Colonic mucosa (tissue), 4 donors: ENCODE data around the gene SPAAR. TPM values are rescaled to one million over a fixed set of nuclear protein-coding genes. Genes with fewer than 3 reads are reported as not detected.
"Not testable (repeated sequence)": the region's sequence is repeated elsewhere in the genome, so short reads cannot be mapped to it uniquely, and the experiment has no call there.

Experiments used
- DNase-seq: peaks from one replicate; pipeline ENCODE4 v3.0.0-alpha.2; 2020
- H3K27ac ChIP-seq: fragments of 200-600 bp; one replicate; pipeline ENCODE4 v1.8.0; 2021
- H3K27me3 ChIP-seq: fragments of 200-600 bp; one replicate; pipeline ENCODE4 v1.8.0; 2021
- H3K36me3 ChIP-seq: fragments of 200-600 bp; one replicate; pipeline ENCODE4 v1.8.0; 2021
- H3K4me1 ChIP-seq: fragments of 200-600 bp; one replicate; pipeline ENCODE4 v1.8.0; 2021; ENCODE audit warnings: mild to moderate bottlenecking
- H3K4me3 ChIP-seq: fragments of 200-600 bp; one replicate; pipeline ENCODE4 v1.8.0; 2021
- H3K9ac ChIP-seq, 2 donors: one replicate each; pipeline ENCODE4 v1.7.0; 2013; ENCODE audit warnings: control low read depth in 2 of 2, low read depth in 2 of 2, low read length in 2 of 2
- H3K9me3 ChIP-seq: fragments of 200-600 bp; one replicate; pipeline ENCODE4 v1.8.0; 2021
- CTCF ChIP-seq: fragments of 200-600 bp; IDR thresholded peaks from one replicate; pipeline ENCODE4 v1.8.0; 2022; ENCODE audit warnings: antibody characterized with exemption, mild to moderate bottlenecking
- intact Hi-C: fragments of 100-400 bp; cut with DNase I; formaldehyde crosslinking; loops from one replicate; pipeline ENCODE4 v1.14.1; 2022
- total RNA-seq, 2 donors: library from RNA; stranded (reverse); fragmentation: NEBNext Ultra II Directional in 1 of 2; extraction: Animal tissue kit (Norgen Biotek cat#: 25700) in 1 of 2; gene quantifications; one replicate each; pipeline ENCODE4 v1.2.1, GENCODE V29; 2021
- donor health status: healthy.
- donor health status: DM: no; HTN: no; CAD: no.
- donor health status: DM: no; HTN: no; CAD: no.

The SPAAR gene
- total RNA-seq, 2 donors from 2014 or later, result 1.1 to 2.6 TPM

GRCh38 chr9:35871545-35871944 lies 37.7 kb upstream of the SPAAR start:
- intact Hi-C loops, result no loop called here
- Histone ChIP-seq H3K4me1 (no peaks in the 10 kb centered on the region), H3K27ac (no peak overlapping the region), H3K4me3 (no peak overlapping the region), H3K9ac (no peak overlapping the region), H3K36me3 (no peaks in the 10 kb centered on the region), H3K9me3 (no peaks in the 10 kb centered on the region), H3K27me3 (no peaks in the 10 kb centered on the region)
- TF ChIP-seq CTCF, result no peak
- no peak for DNase-seq

- no peak overlapping the region for H3K27ac ChIP-seq
- no peak for TF ChIP-seq CTCF
- H3K9me3 ChIP-seq, result no peaks in the 10 kb centered on the region
- no peaks in the 10 kb centered on the region for H3K4me1 ChIP-seq
- no peak overlapping the region for H3K9ac ChIP-seq
- no peak overlapping the region for H3K4me3 ChIP-seq
- intact Hi-C loops, result no loop called here
- no peak for DNase-seq
- H3K27me3 ChIP-seq, result no peaks in the 10 kb centered on the region
- no peaks in the 10 kb centered on the region for H3K36me3 ChIP-seq
Observed at GRCh38 chr9:35872505-35872904, 36.8 kb upstream of the SPAAR start.

GRCh38 chr9:35882263-35882848 lies 26.9 kb upstream of the SPAAR start:
- Histone ChIP-seq H3K27me3 (no peaks in the 10 kb centered on the region), H3K4me3 (no peak overlapping the region), H3K27ac (no peak overlapping the region), H3K9me3 (no peaks in the 10 kb centered on the region), H3K4me1 (no peaks in the 10 kb centered on the region), H3K36me3 (no peaks in the 10 kb centered on the region), H3K9ac (no peak overlapping the region)
- peak; percentile 92 for DNase-seq
- TF ChIP-seq CTCF, result peak; percentile 96
- intact Hi-C loops, result loop anchor here (2.0 kb wide), 1 partner anchor 56 kb away; no protein-coding TSS in a partner anchor

- H3K9me3 ChIP-seq, result no peaks in the 10 kb centered on the region
- no peak for TF ChIP-seq CTCF
- H3K9ac ChIP-seq, result no peak overlapping the region
- no peaks in the 10 kb centered on the region for H3K36me3 ChIP-seq
- H3K4me1 ChIP-seq, result no peaks in the 10 kb centered on the region
- no peaks in the 10 kb centered on the region for H3K27me3 ChIP-seq
- no peak for DNase-seq
- no peak overlapping the region for H3K27ac ChIP-seq
- intact Hi-C loops, result loop anchor here (2.0 kb wide), 1 partner anchor 56 kb away; no protein-coding TSS in a partner anchor
- H3K4me3 ChIP-seq, result no peak overlapping the region
Observed at GRCh38 chr9:35882996-35883395, 26.3 kb upstream of the SPAAR start.

- H3K9me3 ChIP-seq, H3K27ac ChIP-seq, DNase-seq, H3K4me3 ChIP-seq, H3K27me3 ChIP-seq, H3K36me3 ChIP-seq, H3K4me1 ChIP-seq, intact Hi-C loops, H3K9ac ChIP-seq: not testable (repeated sequence)
Observed at GRCh38 chr9:35884908-35885307, 24.4 kb upstream of the SPAAR start.

DNA sequence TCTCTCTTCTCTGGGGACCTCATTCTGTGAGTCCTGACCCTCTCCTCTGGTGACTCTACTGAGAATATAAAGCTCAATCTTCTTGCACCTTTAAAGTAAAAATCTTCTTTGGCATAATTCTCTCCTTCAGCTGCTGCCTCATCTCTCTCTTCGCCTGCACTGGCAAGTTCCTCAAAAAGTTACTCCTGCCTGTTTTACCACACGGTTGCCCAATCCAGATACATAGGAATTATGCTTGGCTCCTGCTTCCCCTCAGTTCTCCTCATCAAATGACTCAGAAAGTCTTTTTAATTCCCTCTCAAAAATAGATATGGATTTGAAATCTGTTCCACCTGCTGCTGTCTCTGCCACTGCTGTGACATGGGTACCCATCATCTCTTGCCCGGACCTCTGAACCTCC lies 17.6 kb upstream of the SPAAR start:
- no peak for DNase-seq
- Histone ChIP-seq H3K36me3 (no peaks in the 10 kb centered on the region), H3K4me3 (no peak overlapping the region), H3K9ac (no peak overlapping the region), H3K4me1 (no peaks in the 10 kb centered on the region), H3K9me3 (no peaks in the 10 kb centered on the region), H3K27ac (no peak overlapping the region), H3K27me3 (no peaks in the 10 kb centered on the region)
- TF ChIP-seq CTCF, result no peak
- intact Hi-C loops, result loop anchor here (5.0 kb wide), 1 partner anchor 99 kb away; the partner anchor contains the start of gene NPR2
